Cardiac fibroblast (primary cell): ENCODE results near the gene SGO1.

Experiments
- DNase-seq, 2 donors: peaks; one replicate each; pipeline versions ENCODE4 v3.0.0 to v3.0.0-alpha.2; 2010; ENCODE audit warnings: low read depth in 2 of 2
- H3K4me3 ChIP-seq, 2 donors: replicated peaks in 1 of 2; 1 replicate in 1 of 2; 2 replicates in 1 of 2; pipeline ENCODE4 v1.5.1; 2011; ENCODE audit warnings: low read depth in 2 of 2, low read length in 2 of 2, mild to moderate bottlenecking in 2 of 2, moderate library complexity in 1 of 2
- CTCF ChIP-seq: IDR thresholded peaks from one replicate; pipeline ENCODE4 v1.5.1; 2011; ENCODE audit warnings: low read depth, mild to moderate bottlenecking, low read length, inconsistent platforms

SGO1 gene

GRCh38 chr3:20160230-20160629 is 25.8 kb downstream of the SGO1 start:
- H3K4me3 ChIP-seq, result no peak overlapping the region
- DNase-seq, result no peak
- TF ChIP-seq CTCF, result no peak

GRCh38 chr3:20154928-20155327 is 31.1 kb downstream of the SGO1 start:
- no peak overlapping the region for H3K4me3 ChIP-seq
- DNase-seq, result no peak
- no peak for TF ChIP-seq CTCF

- TF ChIP-seq CTCF, result no peak
- DNase-seq, result no peak
- no peak overlapping the region for H3K4me3 ChIP-seq
Measured at GRCh38 chr3:20154078-20154477, 31.9 kb downstream of the SGO1 start.

GRCh38 chr3:20148466-20148865 is 37.5 kb downstream of the SGO1 start:
- H3K4me3 ChIP-seq, result no peak overlapping the region
- DNase-seq, result no peak
- no peak for TF ChIP-seq CTCF

GRCh38 chr3:20147361-20147760 is 38.6 kb downstream of the SGO1 start:
- TF ChIP-seq CTCF, result no peak
- H3K4me3 ChIP-seq, result no peak overlapping the region
- peak in 1 of 2 donors; percentile 5 for DNase-seq

- H3K4me3 ChIP-seq, result no peak overlapping the region
- no peak for DNase-seq
- TF ChIP-seq CTCF, result no peak
Measured at GRCh38 chr3:20146301-20146700, 39.7 kb downstream of the SGO1 start.

- H3K4me3 ChIP-seq, result no peak overlapping the region
- no peak for TF ChIP-seq CTCF
- no peak for DNase-seq
Measured at GRCh38 chr3:20145874-20146273, 40.1 kb downstream of the SGO1 start.
